Mucosa of descending colon (tissue), 3 donors: ENCODE results near the gene CCBE1. TPM values are rescaled to one million over a fixed set of nuclear protein-coding genes. Genes with fewer than 3 reads are reported as not detected.

ENCODE experiments used
- ATAC-seq: fragments of 200-7000 bp; cut with Tn5 transposase; one replicate; pipeline ENCODE4 v1.9.1; 2020; ENCODE audit warnings: mild to moderate bottlenecking, moderate library complexity
- DNase-seq, 3 donors: peaks; one replicate each; pipeline ENCODE4 v3.0.0-alpha.2; 2020
- H3K36me3 ChIP-seq: fragments of 200-600 bp; one replicate; pipeline ENCODE4 v1.8.0; 2021; ENCODE audit warnings: low read depth, mild to moderate bottlenecking
- H3K4me1 ChIP-seq: fragments of 200-600 bp; one replicate; pipeline ENCODE4 v1.8.0; 2021; ENCODE audit warnings: low read depth, mild to moderate bottlenecking
- H3K4me3 ChIP-seq: fragments of 200-600 bp; one replicate; pipeline ENCODE4 v1.8.0; 2021; ENCODE audit warnings: mild to moderate bottlenecking
- H3K9me3 ChIP-seq: fragments of 200-600 bp; one replicate; pipeline ENCODE4 v1.8.0; 2021; ENCODE audit warnings: mild to moderate bottlenecking
- intact Hi-C, 2 donors: fragments of 100-400 bp; cut with DNase I in 1 of 2; cut with micrococcal nuclease in 1 of 2; formaldehyde crosslinking; loops; one replicate each; pipeline versions ENCODE4 v1.11.0 to v1.11.1; 2022; cut with DNase I, micrococcal nuclease
- total RNA-seq, 3 donors: library from RNA; stranded (reverse); fragmentation: NEBNext Ultra II Directional in 2 of 3; extraction: Animal tissue kit (Norgen Biotek cat#: 25700) in 2 of 3; gene quantifications; one replicate each; pipeline versions ENCODE4 v1.2.1 to v1.2.4, GENCODE V29; 2021 to 2023
- TF ChIP-seq, protein P1 (sequence below): fragments of 200-600 bp; IDR thresholded peaks from one replicate; pipeline ENCODE4 v1.8.0; 2022; ENCODE audit warnings: antibody characterized with exemption, mild to moderate bottlenecking
- donor health status: DM: no; HTN: no; CAD: no; lungs with moderate emphysema.
- donor health status: DM: no; HTN: no; CAD: no.
- donor health status: DM: no; HTN: yes; CAD: no.

CCBE1 gene
- total RNA-seq, 3 donors from 2014 or later, result 1.6 to 54.7 (median 2.2) TPM

DNA sequence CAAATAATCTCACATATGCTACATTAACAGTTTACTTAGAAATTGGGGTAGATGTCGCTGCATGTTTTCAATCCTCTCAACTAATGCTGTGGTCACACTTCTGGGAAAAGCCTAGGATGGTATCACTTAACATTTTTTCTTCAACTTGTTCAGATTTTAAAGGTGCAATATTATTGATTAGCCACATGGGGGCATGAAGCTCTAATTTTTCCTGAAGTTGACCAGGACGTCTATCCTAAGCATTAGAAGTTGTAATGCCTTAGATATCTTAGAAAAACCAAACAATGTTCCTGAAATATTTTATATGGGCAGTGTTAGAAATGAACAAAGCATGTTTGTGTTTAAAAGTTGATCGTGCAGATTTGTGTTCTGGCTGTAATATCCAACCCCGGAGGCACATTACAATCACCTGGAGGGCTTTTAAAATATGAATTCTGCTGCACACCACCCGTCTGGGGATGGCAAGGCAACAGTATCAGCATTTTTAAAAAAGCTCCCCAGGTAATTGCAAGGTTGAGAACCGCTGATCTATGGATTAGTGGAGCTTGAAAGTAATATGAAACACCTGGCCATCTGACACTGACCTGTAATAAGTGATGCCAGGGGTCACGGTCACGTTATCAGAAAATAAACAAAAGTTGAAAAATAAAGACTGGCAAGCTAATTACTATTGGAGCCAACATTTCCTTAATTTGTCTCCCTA is 237.7 kb downstream of the CCBE1 start:
- Histone ChIP-seq H3K36me3 (no peaks in the 10 kb centered on the region), H3K9me3 (no peaks in the 10 kb centered on the region), H3K4me1 (no peaks in the 10 kb centered on the region), H3K4me3 (no peak overlapping the region)
- ATAC-seq, result no peak
- no peak for DNase-seq
- TF ChIP-seq, protein P1, sequence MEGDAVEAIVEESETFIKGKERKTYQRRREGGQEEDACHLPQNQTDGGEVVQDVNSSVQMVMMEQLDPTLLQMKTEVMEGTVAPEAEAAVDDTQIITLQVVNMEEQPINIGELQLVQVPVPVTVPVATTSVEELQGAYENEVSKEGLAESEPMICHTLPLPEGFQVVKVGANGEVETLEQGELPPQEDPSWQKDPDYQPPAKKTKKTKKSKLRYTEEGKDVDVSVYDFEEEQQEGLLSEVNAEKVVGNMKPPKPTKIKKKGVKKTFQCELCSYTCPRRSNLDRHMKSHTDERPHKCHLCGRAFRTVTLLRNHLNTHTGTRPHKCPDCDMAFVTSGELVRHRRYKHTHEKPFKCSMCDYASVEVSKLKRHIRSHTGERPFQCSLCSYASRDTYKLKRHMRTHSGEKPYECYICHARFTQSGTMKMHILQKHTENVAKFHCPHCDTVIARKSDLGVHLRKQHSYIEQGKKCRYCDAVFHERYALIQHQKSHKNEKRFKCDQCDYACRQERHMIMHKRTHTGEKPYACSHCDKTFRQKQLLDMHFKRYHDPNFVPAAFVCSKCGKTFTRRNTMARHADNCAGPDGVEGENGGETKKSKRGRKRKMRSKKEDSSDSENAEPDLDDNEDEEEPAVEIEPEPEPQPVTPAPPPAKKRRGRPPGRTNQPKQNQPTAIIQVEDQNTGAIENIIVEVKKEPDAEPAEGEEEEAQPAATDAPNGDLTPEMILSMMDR, result no peak
- intact Hi-C loops, result loop anchor here in 1 of 2 donors (5.0 kb wide), 1 partner anchor 363 kb away; no protein-coding TSS in a partner anchor

DNA sequence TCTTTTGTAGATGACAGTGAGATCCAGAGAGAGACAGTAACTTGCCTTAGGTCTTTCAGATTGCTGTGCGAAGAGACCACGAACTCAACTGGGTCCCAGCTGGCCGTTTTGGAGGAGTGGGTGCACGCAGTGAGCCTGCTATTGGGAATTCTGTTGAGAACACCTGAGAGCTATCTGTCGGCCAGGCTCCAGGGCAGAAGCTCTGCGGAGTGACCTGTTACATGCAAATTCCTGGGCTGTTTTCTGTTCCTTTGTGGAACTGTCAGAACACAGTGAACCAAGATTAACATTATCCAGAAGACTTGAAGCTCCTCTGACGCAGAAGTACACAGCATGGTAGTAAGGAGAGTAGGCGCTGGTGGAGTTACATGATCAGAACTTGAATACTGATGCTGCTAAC is 238.6 kb downstream of the CCBE1 start:
- no peak for DNase-seq
- Histone ChIP-seq H3K4me3 (no peak overlapping the region), H3K9me3 (no peaks in the 10 kb centered on the region), H3K36me3 (no peaks in the 10 kb centered on the region), H3K4me1 (no peaks in the 10 kb centered on the region)
- TF ChIP-seq, protein P1, result no peak
- intact Hi-C loops, result loop anchor here in 1 of 2 donors (5.0 kb wide), 1 partner anchor 364 kb away; no protein-coding TSS in a partner anchor
- no peak for ATAC-seq

DNA sequence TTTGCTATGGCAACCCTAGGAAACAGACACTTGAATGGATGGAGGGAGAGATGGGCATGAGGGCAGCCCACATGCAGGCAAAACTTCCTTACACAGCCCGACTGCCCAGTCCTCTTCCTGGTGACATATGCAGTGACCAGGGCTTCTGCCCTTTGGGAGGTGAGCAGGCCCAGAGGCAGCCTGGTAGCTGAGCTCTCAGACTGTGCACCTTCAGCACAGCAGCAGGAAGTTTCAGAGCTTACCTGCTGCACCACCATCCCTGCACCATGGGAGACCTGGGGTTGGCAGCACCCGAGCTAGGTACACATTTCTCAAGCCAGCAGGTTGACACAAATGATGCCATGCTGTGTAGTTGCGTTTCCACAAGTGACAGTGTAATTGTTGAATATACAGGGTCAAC is 240.6 kb downstream of the CCBE1 start:
- intact Hi-C loops, result loop anchor here in 1 of 2 donors (5.0 kb wide), 1 partner anchor 366 kb away; no protein-coding TSS in a partner anchor
- Histone ChIP-seq H3K9me3 (no peaks in the 10 kb centered on the region), H3K36me3 (no peaks in the 10 kb centered on the region)

DNA sequence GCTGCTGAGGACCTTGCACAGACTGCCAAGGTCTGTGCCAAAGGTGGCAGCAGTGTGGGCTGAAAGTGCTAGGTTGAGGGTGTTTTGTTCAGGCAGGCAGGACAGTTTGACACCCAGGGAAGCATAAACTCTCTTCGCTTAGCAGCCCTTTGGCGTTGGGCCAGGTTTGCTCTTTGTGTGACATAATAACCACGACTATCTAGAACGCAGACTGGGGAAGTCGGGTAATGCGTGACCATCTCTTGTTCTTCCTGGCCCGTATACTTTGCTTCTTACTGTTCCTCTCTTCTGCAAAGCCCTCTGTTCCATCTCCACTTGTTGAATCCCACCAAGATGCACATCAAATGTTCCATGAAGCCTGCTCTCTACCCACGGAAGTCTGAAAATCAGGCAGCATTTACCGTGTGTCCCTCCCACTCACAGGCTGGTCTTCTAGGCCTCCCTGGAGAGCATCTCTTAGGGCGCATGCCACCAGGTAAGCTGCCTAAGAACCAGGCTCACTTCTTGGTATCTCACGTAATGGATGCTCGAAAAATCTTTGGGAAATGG is 241.4 kb downstream of the CCBE1 start:
- Histone ChIP-seq H3K9me3 (no peaks in the 10 kb centered on the region), H3K4me3 (no peak overlapping the region), H3K36me3 (no peaks in the 10 kb centered on the region), H3K4me1 (no peaks in the 10 kb centered on the region)
- DNase-seq, result no peak
- no peak for ATAC-seq
- intact Hi-C loops, result loop anchor here in 1 of 2 donors (5.0 kb wide), 1 partner anchor 366 kb away; no protein-coding TSS in a partner anchor
- TF ChIP-seq, protein P1, result no peak

More for the DNA sequence above, 240.6 kb downstream of the CCBE1 start:
- TF ChIP-seq, protein P1, result no peak
- ATAC-seq (no peak), DNase-seq (no peak)
- Histone ChIP-seq H3K4me1 (no peaks in the 10 kb centered on the region), H3K4me3 (no peak overlapping the region)

DNA sequence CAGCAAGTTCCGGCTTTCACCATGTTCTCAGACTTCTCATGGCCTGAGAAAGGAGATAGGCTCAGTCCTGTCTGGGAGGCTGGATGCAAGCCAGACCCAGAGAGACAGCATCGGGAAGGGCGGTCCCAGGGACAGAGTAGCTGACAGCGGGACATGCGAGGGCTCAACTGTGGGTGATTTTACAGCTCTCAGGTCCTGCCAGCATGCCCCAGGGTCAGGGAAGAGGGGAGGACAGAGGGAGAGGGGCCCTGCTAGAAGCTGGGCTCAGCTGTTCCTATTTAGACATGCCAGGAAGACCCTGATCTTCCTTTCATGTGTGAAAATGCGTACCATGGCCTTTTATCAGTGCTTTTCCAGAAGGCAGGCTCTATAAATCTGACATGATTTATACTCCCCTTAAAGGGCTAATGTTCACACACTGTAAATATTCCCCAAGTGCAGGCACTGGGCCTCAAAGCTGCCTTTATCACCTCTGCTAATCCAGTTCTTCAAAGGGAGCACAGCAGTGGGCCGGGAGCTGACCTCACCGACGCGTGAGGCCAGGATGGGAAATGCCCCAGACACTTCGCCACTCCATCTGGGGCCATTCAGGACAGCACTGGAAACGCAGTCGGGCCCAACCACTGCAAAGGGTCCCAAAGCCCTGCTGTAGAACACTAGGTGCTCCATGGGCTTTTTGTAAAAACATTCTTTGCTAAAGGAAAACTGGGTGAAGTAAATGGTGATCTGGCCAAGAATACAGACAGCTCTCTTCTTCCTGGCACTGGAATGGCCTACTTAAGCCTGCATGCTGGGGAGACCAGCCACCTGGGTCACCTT is 242.1 kb downstream of the CCBE1 start:
- intact Hi-C loops, result loop anchor here in 1 of 2 donors (5.0 kb wide), 1 partner anchor 367 kb away; no protein-coding TSS in a partner anchor
- no peak for ATAC-seq
- no peak overlapping the region for H3K4me3 ChIP-seq
- H3K9me3 ChIP-seq, result no peaks in the 10 kb centered on the region
- DNase-seq, result no peak
- H3K36me3 ChIP-seq, result no peaks in the 10 kb centered on the region
- TF ChIP-seq, protein P1, result no peak
- H3K4me1 ChIP-seq, result no peaks in the 10 kb centered on the region
